HG03565 (cell line): Measurements from ENCODE around the gene GADD45A.
"Not testable (repeated sequence)": the region's sequence is repeated elsewhere in the genome, so short reads cannot be mapped to it uniquely, and the experiment has no call there.

Source experiments
- ATAC-seq: cut with Tn5 transposase; IDR thresholded peaks from one replicate; pipeline ENCODE4 v1.9.1; 2021; ENCODE audit warnings: mild to moderate bottlenecking, moderate library complexity; ENCODE audit not compliant: unreplicated experiment

The GADD45A gene, protein sequence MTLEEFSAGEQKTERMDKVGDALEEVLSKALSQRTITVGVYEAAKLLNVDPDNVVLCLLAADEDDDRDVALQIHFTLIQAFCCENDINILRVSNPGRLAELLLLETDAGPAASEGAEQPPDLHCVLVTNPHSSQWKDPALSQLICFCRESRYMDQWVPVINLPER

DNA sequence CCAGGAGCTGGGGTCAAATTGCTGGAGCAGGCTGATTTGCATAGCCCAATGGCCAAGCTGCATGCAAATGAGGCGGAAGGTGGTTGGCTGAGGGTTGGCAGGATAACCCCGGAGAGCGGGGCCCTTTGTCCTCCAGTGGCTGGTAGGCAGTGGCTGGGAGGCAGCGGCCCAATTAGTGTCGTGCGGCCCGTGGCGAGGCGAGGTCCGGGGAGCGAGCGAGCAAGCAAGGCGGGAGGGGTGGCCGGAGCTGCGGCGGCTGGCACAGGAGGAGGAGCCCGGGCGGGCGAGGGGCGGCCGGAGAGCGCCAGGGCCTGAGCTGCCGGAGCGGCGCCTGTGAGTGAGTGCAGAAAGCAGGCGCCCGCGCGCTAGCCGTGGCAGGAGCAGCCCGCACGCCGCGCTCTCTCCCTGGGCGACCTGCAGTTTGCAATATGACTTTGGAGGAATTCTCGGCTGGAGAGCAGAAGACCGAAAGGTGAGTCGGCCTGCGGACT is at the start of gene GADD45A:
GADD45A (plus strand) TSS at position 135 of the 491 bp plus-strand sequence; CDS start at position 429, 294 bp downstream.
- ATAC-seq, result peak; percentile 84

DNA sequence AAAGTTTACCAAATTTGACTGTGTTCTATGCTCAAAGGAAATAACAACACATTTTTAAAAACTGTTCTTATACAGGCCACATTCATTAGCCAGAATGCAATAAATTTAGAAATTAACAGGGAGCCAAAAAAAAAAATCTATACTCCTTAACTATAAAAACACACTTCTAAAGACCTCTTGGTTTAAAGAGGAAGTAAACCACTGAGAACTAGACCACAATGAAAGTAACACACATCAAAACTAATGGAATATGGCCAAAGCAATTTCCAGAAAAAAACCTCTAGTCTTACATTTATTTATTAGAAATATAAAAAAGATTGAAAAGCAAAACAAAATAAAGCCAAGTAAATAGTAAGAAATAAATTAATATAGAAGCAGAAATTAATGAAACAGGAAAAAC is 48.9 kb upstream of the GADD45A start:
- ATAC-seq, result no peak

DNA sequence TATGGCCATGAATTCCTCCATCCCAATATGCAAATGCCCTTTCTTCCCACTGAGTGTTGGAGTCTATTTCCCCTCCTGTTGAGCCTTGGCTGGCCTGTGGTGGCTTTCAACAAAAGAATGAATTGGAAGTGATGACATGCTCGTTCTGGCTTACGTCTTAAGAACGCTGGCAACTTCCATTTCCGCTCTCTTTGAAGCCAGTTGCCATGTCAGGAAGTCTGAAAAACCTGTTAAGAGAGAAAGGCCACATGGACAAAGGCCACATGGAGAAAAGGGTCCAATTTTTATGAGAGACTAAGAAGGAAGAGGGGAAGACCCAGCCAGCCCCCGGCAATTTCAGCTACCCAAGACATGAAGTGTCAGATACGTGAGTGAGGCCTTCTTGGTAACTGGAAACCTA is 45.6 kb upstream of the GADD45A start:
- no peak for ATAC-seq

DNA sequence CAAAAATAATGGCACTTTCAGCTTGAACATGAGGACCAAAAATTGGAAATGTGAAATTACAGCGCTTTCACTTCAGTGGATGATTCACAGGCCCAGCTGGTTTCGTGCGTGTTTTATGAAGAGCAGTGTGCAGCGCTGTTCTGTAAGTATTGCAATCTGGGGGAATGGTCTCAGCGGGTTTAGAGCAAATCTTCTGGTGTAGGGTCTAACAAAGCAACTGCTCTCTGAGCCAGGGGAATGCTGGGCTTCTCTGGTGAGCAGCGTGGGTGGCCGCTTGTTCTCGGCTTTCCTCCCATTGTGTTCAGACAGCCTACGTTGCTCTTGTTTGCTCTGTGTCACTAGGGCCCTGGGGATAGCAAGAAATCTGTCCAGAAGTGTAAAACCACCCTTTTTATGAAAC is 42.4 kb upstream of the GADD45A start:
- no peak for ATAC-seq

DNA sequence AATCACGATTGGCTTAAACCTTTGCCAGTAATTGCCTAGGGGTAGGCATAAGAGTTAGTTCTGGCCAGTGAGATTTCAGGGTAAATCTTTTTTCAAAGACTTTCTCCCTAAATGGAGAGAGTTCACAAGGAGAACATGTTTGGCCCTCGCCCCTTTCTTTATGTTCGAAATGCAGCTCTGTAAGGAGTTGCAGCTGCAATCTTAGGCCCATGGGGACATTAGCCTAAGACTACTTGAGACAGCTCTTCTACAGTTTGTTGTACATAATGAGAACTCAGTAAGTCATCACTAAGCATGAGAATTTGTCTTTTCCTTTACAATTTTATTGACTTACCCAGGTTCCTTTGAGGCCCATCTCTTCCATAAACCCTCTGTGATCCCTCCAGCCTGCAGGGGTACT is 40.4 kb upstream of the GADD45A start:
- no peak for ATAC-seq

DNA sequence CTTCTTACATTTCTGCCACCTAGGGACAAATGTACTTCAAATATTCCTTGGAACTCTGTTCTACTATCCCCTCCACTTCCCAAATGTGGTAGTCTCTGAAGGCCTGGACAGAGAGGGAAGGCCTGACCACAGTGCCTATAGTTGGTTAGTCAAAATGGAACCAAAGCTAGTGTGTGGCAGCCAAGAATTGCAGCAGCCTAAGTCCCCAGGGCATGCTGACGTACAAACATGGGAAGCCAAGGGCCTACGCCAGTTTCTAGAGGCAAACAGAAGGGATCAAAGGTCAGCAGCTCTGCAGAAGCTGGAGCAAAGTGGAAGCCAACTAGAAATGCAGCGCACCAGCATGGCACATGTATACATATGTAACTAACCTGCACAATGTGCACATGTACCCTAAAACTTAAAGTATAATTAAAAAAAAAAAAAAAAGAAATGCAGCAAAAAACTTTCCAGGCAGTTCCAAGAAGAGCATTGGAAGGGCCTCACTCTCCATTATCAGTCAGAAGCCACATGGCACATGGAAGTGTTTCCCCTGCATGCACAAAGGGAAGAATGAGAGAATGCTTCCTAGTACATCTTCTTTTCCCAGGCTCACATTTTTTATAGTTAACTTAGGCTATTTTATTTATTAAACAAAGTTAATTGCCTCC is 39.4 kb upstream of the GADD45A start:
- no peak for ATAC-seq

DNA sequence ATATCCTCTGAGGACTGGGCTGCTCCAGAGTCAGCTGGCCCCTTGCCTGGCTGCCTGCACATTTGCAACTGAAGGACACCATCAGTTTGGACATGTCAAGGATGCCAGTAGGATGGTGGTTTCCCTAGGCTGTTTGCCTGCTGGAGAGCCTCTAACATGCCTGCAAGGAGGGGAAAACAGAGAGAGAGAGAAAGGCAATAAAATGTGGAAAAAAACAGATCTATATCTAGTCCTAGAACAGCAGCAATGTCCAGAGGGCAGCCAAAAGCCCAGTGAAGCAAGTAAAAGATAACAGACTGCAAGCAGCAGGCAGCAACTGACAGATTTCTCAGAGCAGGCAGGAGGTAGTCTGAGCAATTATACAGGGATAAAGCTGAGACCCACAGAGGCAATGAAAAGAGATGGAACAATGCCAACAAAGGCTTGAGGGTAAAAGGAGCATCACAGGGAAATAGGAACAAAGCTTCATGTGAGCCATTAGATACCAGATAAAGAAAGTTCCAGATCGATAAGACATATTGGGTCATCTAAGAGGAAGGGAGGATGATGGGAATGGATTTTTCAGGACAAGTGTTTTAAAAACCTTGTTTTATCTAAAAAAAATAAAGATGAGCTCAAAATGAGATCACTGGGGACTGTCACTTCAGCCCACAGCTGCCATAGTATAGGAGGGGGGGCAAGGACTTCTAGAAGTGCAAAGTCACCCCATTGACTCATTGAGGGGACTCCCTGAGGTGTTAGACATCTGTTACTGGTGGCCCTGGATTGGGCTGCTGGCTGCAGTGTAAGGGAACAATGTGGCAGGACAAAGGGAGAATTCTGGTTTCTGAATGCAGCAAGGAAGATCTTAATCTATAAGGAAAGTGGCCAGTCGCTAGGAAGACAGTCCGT is 38.6 kb upstream of the GADD45A start:
- no peak for ATAC-seq

DNA sequence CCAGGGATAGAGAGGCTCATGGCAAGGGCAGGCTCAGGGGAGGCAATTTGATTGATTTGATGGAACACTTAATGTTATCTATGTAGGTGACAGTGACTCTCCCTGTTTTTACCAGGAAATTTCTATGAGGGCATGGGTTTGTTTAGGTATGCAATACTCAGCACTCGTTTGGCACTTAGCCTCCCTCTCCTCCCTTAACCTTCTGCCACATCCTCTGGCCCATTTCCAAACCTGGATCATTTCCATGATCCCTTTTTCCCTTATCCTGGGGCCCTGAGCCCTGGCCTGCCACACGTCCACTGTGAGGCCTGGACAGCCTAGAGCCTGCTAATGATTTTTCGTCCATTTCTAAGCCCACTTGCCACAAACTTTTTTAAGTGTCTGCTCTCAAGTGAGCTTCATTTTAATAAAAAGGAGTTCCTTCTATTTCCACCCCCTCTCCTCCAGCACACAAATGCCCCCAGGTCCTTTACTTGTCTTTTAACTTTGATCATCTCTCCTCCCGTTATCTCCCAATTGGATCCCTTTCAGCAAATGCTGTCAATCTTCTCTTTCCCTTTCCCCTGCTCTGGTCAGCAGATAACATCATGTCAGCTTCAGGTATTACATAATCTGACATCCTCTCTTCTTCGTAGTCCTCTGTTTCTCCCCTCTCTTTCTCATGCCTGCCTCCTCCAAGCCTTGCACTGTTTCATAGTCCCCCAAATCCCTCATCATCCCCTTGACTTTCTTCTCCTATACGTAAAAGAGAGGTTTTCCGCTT is 37.8 kb upstream of the GADD45A start:
- ATAC-seq, result no peak

DNA sequence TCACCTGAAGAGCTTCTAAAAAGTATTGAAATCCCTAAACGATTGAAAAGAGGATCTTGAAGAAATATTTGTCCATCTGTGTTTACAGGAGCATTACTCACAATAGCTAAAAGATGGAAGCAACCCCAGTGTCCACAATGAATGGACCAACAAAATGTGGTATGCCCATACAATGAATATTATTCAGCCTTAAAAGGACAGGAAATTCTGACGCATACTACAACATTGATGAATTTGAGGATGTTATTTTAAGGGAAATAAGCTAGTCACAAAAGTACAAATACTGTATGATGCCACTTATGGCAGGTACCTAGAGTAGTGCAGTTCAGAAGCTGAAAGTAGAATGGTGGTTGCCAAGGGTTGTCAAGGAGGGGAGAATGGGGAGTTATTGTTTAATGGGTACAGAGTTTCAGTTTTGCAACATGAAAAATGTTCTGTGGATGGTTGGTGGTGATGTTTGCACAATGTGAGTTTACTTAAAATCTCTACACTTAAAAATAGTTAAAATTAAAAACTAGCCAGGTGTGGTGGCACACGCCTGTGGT is 37.1 kb upstream of the GADD45A start:
- ATAC-seq, result no peak

DNA sequence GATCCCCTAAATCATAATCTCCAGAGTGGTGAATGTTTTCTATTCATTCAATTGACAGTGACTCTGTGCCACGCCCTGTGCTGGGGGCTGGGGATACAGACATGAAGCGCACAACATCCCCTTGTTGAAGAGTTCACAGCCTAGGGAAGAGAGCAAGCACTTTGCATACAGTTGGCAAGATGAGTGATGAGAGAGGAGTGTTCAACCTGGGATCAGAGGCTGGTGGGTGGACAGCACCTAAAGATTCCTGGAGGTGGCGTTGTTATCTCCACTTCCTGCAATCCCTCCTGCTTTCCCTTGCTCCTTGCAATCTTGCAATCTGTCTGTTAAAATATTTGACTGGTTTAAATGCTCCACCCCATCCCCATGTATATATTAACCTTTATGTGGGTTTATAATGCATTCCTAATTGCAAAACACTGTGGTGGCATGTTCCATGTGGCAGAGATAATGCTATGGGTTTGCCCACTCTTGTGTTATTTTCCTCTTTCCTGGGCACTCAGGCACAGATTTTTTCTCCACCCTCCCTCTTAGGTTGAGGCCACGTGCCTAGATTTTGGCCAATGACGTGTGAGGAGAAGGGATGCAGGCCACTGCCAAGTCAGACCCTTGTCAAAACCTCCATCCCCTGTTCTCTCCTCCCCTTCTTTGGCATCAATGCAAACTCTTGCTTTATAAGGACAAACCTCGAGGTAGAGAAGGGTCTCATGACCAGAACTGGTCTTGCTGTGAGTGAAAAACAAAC is 36.2 kb upstream of the GADD45A start:
- no peak for ATAC-seq

DNA sequence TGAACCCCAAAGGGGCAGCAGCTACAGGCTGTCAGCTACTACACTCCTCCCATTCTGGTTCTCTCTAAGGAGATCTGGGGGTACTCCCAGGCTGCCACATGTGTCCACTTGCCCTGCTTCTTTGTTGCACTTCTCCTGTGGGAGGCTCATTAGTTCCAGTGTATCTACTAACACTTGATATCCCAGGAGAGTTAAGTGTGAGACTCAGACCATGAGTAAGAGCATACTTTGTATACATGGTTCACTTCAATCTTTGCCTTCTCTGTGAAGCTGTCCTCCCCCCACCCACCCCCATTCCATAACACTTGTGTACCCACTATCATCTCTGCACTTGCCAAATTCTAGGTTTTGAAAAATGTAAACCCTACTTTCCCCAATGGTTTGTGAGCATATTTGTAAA is 34.9 kb upstream of the GADD45A start:
- ATAC-seq, result no peak

DNA sequence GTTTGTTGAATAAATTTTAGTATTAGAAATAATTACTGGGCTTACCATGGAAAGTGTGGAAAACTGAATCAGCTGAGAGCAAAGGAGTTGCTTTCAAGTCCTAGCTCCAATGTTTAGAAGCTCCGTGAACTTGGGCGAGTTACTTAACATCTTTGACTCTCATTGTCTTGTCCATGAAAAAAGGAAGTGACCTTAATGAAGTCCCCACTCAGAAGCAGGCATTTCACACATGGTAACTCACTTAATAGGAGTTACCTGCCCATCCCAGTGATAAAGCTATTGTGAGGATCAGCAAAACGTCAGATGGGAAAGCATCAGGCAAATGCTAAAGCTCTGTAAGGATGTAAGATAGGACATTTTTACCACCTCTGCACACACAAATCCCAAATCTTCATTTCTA is 34.0 kb upstream of the GADD45A start:
- no peak for ATAC-seq

DNA sequence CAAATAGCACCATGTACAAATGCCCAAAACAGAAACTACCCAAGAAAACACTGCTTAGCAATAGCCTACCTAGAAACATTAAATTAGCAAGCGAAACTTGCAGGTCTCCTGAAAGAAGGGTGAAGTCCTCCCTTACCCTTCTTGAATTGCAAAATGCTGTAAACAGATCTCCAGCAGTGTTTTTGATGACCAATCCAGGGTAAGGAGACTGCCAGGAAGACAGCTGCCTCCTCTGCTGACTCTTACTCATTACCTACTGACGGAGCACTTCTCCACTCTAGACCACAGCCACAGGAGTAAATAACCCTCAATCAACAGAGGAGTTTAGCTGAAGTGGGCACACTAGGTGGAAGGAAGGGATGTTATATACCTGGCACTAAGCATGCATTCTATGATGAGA is 32.2 kb upstream of the GADD45A start:
- ATAC-seq, result no peak

DNA sequence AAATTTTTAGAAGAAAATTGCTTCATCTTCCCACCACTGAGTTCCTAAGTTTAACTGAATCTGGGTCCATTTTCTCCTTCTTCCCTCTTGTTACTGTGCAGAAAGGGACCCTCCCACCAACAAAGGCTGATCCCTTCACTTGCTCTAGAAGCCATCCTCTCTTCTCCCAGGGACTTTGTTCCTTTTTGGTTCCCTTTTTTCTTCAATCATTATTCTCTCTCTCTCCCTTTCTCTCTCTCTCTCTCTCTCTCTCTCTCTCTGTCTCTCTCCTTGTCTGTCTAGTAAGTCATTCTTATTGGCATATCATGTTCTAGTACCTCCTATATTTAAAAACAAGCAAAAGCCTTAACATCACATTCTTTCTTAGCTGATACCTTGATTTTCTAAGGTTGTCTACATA is 31.7 kb upstream of the GADD45A start:
- no peak for ATAC-seq

DNA sequence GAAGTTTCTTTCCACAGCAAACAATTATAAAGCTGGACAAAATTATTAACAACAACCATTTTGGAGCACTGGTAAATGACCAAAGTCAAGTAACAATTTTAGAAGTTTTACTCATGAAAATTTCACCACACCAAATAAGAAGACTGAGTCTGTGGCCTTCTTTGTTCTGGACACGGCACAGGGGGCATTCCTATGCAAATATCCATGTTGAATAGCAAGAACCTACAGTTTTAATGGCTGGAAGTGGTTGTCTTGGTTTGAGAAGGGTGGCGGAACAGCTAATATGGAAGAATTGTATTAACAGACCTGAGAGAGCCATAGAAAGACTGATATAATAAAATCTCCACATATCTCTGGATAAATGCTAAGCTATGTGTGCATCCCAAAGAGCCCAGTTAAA is 29.4 kb upstream of the GADD45A start:
- no peak for ATAC-seq

DNA sequence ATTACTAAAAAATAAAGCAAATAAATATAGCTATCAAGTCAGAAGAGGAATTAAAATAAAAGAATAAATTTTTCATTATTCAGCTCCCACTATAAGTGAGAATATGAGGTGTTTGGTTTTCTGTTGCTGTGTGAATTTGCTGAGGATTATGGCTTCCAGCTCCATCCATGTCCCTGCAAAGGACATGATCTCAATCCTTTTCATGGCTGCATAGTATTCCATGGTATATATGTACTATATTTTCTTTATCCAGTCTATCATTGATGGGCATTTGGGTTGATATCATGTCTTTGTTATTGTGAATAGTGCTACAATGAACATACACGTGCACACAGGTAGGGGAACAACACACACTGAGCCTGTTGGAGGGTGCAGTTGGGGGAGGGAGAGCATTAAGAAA is 27.8 kb upstream of the GADD45A start:
- not testable (repeated sequence) for ATAC-seq

DNA sequence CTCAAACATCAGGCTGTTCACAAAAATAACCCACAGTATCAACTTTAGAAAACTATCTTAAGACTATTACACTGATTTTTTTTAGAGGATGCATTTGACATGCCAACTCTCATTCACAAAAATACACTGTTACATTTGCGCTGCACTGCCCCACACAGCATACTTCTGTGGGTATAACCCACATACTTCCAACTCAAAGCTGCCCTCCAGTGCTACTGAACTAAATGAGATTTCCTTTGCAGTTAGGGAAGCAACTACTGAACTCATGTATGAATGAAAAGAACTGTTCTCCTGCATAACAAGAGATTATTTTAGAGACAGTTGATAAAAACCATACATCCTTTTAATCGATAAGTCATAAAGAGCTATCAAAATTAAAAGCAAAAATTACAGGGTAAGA is 25.8 kb upstream of the GADD45A start:
- ATAC-seq, result no peak

DNA sequence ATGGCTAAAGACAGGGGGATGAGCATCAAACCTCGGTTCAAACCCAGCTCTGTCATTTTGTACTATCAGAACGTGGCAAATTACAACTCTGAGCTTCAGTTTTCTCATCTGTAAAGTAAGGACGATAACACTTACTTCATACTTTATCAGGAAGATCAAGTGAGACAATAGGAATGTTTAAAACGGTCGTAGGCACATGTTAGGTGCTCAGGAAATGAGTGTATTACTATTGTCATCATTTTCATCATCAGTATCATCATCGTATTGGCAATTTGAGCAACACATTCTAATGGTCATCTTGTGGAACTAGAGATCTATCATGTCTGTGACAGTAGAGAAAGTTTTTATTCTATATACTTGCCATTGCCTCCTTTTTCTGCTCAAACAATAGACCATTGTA is 22.1 kb upstream of the GADD45A start:
- ATAC-seq, result no peak

DNA sequence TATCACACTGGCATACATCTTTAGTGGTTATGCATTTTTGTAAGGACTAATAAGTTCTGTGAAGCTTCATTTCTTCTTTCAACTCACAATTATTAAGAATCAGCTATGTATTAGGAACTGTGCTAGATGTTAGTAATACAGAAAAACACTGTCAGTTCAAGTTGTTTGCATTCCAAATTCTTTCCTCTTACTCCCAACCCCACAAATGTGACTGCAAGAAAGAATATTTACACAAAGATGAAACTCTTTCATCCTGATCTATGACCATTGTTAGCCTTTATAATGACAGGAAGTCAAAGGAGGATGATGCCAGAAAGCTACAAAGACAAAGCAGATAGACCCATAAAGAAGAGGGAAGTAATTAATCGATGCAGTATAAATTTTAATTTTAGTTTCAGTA is 21.0 kb upstream of the GADD45A start:
- ATAC-seq, result no peak

DNA sequence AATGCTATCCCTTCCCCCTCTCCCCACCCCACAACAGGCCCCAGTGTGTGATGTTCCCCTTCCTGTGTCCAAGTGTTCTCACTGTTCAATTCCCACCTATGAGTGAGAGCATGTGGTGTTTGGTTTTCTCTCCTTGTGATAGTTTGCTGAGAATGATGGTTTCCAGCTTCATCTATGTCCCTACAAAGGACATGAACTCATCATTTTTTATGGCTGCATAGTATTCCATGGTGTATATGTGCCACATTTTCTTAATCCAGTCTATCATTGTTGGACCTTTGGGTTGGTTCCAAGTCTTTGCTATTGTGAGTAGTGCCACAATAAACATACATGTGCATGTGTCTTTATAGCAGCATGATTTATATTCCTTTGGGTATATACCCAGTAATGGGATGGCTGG is 19.7 kb upstream of the GADD45A start:
- ATAC-seq, result not testable (repeated sequence)
